Neural crest cell (in vitro differentiated cells): ENCODE results near the gene MAJIN. TPM values are rescaled to one million over a fixed set of nuclear protein-coding genes. Genes with fewer than 3 reads are reported as not detected.
"Not testable (repeated sequence)": the region's sequence is repeated elsewhere in the genome, so short reads cannot be mapped to it uniquely, and the experiment has no call there.

Experiments
- DNase-seq: peaks from one replicate; pipeline ENCODE4 v3.0.0; 2021; ENCODE audit warnings: low read depth, mixed read lengths, low spot score
- H3K27ac Mint-ChIP-seq: one replicate; pipeline ENCODE4 v1.8.0; 2021; ENCODE audit warnings: mild to moderate bottlenecking, mixed read lengths; ENCODE audit not compliant: unreplicated experiment
- H3K27me3 Mint-ChIP-seq: 2 replicates; pipeline ENCODE4 v1.8.0; 2021; ENCODE audit warnings: low read depth, mild to moderate bottlenecking, mixed read lengths
- H3K36me3 Mint-ChIP-seq: 2 replicates; pipeline ENCODE4 v1.8.0; 2021; ENCODE audit warnings: low read depth, mild to moderate bottlenecking, mixed read lengths
- H3K4me1 Mint-ChIP-seq: 2 replicates; pipeline ENCODE4 v1.8.0; 2021; ENCODE audit warnings: mixed read lengths
- H3K4me3 Mint-ChIP-seq: one replicate; pipeline ENCODE4 v1.8.0; 2021; ENCODE audit warnings: mild to moderate bottlenecking, mixed read lengths
- H3K9me3 Mint-ChIP-seq: 2 replicates; pipeline ENCODE4 v1.8.0; 2021; ENCODE audit warnings: mixed read lengths
- CTCF ChIP-seq: fragments of 200-600 bp; sonication (generic); conservative IDR thresholded peaks from 2 replicates; pipeline ENCODE4 v1.5.0; 2021; ENCODE audit warnings: antibody characterized with exemption, mild to moderate bottlenecking
- total RNA-seq: library from RNA; stranded (reverse); gene quantifications from 2 replicates; pipeline ENCODE4 v1.2.1, GENCODE V29; 2021

The MAJIN gene
- total RNA-seq, 1 donor from 2014 or later: not detected

GRCh38 chr11:65008016-65008415, 36.1 kb upstream of the MAJIN start:
- Mint-ChIP-seq H3K27ac (no peak overlapping the region), H3K9me3 (no peaks in the 10 kb centered on the region)
- DNase-seq: no peak

GRCh38 chr11:65003968-65004367, 32.1 kb upstream of the MAJIN start:
- not testable (repeated sequence) for H3K4me3 Mint-ChIP-seq, H3K9me3 Mint-ChIP-seq, H3K36me3 Mint-ChIP-seq, H3K27me3 Mint-ChIP-seq, H3K4me1 Mint-ChIP-seq, DNase-seq, H3K27ac Mint-ChIP-seq

More at GRCh38 chr11:65008016-65008415, 36.1 kb upstream of the MAJIN start:
- no peak overlapping the region for H3K4me3 Mint-ChIP-seq
- no peak for TF ChIP-seq CTCF
- H3K27me3 Mint-ChIP-seq: no peaks in the 10 kb centered on the region
- H3K36me3 Mint-ChIP-seq: no peaks in the 10 kb centered on the region
- H3K4me1 Mint-ChIP-seq: peaks cover 2% of the 10 kb centered on the region

- Mint-ChIP-seq H3K36me3 (no peaks in the 10 kb centered on the region), H3K4me1 (no peaks in the 10 kb centered on the region), H3K4me3 (no peak overlapping the region), H3K9me3 (no peaks in the 10 kb centered on the region), H3K27me3 (no peaks in the 10 kb centered on the region), H3K27ac (no peak overlapping the region)
- no peak for DNase-seq
- TF ChIP-seq CTCF: no peak
Measured at GRCh38 chr11:65003282-65003681, 31.4 kb upstream of the MAJIN start.

GRCh38 chr11:65002706-65003105, 30.8 kb upstream of the MAJIN start:
- DNase-seq: no peak
- Mint-ChIP-seq H3K4me3 (no peak overlapping the region), H3K4me1 (no peaks in the 10 kb centered on the region), H3K9me3 (no peaks in the 10 kb centered on the region), H3K36me3 (no peaks in the 10 kb centered on the region), H3K27me3 (no peaks in the 10 kb centered on the region), H3K27ac (no peak overlapping the region)
- TF ChIP-seq CTCF: no peak

GRCh38 chr11:64999478-64999877, 27.6 kb upstream of the MAJIN start:
- TF ChIP-seq CTCF: no peak
- H3K9me3 Mint-ChIP-seq: no peaks in the 10 kb centered on the region
- H3K4me3 Mint-ChIP-seq: no peak overlapping the region
- DNase-seq: no peak
- no peaks in the 10 kb centered on the region for H3K36me3 Mint-ChIP-seq
- no peak overlapping the region for H3K27ac Mint-ChIP-seq
- peaks cover 8% of the 10 kb centered on the region for H3K4me1 Mint-ChIP-seq
- H3K27me3 Mint-ChIP-seq: no peaks in the 10 kb centered on the region

GRCh38 chr11:64998690-64999431, 27.0 kb upstream of the MAJIN start:
- DNase-seq: no peak
- no peaks in the 10 kb centered on the region for H3K27me3 Mint-ChIP-seq
- no peaks in the 10 kb centered on the region for H3K36me3 Mint-ChIP-seq
- no peak overlapping the region for H3K27ac Mint-ChIP-seq
- H3K4me3 Mint-ChIP-seq: no peak overlapping the region
- TF ChIP-seq CTCF: no peak
- peaks cover 8% of the 10 kb centered on the region for H3K4me1 Mint-ChIP-seq
- H3K9me3 Mint-ChIP-seq: no peaks in the 10 kb centered on the region
